LNCaP clone FGC (cell line): Measurements from ENCODE around the gene HRH4.
A peak's percentile ranks its signal among the peaks of the same experiment; 100 is the strongest.

Experiments
- DNase-seq: peaks from one replicate; pipeline ENCODE4 v3.0.0-alpha.2; 2011; ENCODE audit warnings: low read depth
- H3K4me3 ChIP-seq: 2 replicates; pipeline ENCODE4 v1.5.1; 2011; ENCODE audit warnings: mild to moderate bottlenecking, low read depth, low read length, control low read depth
- CTCF ChIP-seq: IDR thresholded peaks from 2 replicates; pipeline ENCODE4 v1.5.1; 2012; ENCODE audit warnings: mild to moderate bottlenecking; ENCODE audit not compliant: control insufficient read depth, insufficient read depth; ENCODE audit errors: extremely low read depth

The HRH4 gene

GRCh38 chr18:24443870-24444269 is 16.6 kb upstream of the HRH4 start:
- no peak for TF ChIP-seq CTCF
- H3K4me3 ChIP-seq: no peak overlapping the region
- DNase-seq: no peak

GRCh38 chr18:24446453-24446852 is 14.0 kb upstream of the HRH4 start:
- TF ChIP-seq CTCF: no peak
- H3K4me3 ChIP-seq: no peak overlapping the region
- no peak for DNase-seq

GRCh38 chr18:24446953-24447538 is 13.4 kb upstream of the HRH4 start:
- H3K4me3 ChIP-seq: no peak overlapping the region
- peak; percentile 88 for DNase-seq
- peak; percentile 49 for TF ChIP-seq CTCF

GRCh38 chr18:24447961-24448360 is 12.5 kb upstream of the HRH4 start:
- DNase-seq: no peak
- no peak for TF ChIP-seq CTCF
- no peak overlapping the region for H3K4me3 ChIP-seq

GRCh38 chr18:24456549-24456948 is 3.9 kb upstream of the HRH4 start:
- H3K4me3 ChIP-seq: no peak overlapping the region
- no peak for TF ChIP-seq CTCF
- DNase-seq: no peak

GRCh38 chr18:24459772-24460171 is 665 bp upstream of the HRH4 start:
- no peak for TF ChIP-seq CTCF
- no peak for DNase-seq
- no peak overlapping the region for H3K4me3 ChIP-seq

- H3K4me3 ChIP-seq: no peak overlapping the region
- no peak for DNase-seq
- TF ChIP-seq CTCF: no peak
Observed at GRCh38 chr18:24461996-24462395, 1.6 kb downstream of the HRH4 start.
